GM10266 (cell line): ENCODE measurements around the gene MOV10L1.

Source experiments
- DNase-seq: peaks from one replicate; pipeline ENCODE4 v3.0.0; 2012; ENCODE audit errors: extremely low spot score
- TF ChIP-seq, protein P1 (sequence below): IDR thresholded peaks from 2 replicates; pipeline ENCODE4 v1.5.1; 2012; ENCODE audit warnings: mild to moderate bottlenecking, low read depth; ENCODE audit not compliant: control insufficient read depth, insufficient read depth; ENCODE audit errors: missing control alignments

The MOV10L1 gene

GRCh38 chr22:50068096-50068495 is 21.7 kb upstream of the MOV10L1 start:
- no peak for DNase-seq
- TF ChIP-seq, protein P1, sequence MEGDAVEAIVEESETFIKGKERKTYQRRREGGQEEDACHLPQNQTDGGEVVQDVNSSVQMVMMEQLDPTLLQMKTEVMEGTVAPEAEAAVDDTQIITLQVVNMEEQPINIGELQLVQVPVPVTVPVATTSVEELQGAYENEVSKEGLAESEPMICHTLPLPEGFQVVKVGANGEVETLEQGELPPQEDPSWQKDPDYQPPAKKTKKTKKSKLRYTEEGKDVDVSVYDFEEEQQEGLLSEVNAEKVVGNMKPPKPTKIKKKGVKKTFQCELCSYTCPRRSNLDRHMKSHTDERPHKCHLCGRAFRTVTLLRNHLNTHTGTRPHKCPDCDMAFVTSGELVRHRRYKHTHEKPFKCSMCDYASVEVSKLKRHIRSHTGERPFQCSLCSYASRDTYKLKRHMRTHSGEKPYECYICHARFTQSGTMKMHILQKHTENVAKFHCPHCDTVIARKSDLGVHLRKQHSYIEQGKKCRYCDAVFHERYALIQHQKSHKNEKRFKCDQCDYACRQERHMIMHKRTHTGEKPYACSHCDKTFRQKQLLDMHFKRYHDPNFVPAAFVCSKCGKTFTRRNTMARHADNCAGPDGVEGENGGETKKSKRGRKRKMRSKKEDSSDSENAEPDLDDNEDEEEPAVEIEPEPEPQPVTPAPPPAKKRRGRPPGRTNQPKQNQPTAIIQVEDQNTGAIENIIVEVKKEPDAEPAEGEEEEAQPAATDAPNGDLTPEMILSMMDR: no peak

- no peak for DNase-seq
- TF ChIP-seq, protein P1: no peak
Measured at GRCh38 chr22:50070366-50070765, 19.4 kb upstream of the MOV10L1 start.

GRCh38 chr22:50071432-50072166 is 18.2 kb upstream of the MOV10L1 start:
- no peak for DNase-seq
- TF ChIP-seq, protein P1: no peak

DNA sequence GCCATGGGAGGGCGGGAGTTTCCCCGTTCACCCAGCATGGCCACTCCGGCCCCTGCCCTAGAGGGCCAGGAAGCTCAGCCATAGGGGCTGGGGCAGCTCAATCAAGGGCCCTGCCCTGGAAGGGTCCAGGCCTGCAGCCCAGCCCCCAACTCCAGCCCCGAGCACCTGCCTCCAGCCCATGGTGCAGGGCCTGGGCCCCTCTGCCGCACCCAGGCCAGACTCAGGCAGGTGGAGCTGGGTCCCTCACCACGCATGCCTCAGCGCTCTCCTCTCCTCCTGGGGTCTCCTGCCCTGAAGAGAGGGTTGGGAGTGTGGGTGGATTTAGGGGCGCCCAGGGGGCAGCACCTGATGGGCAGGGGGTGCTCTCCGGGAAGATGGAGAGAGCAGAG is 17.6 kb upstream of the MOV10L1 start:
- TF ChIP-seq, protein P1: no peak

GRCh38 chr22:50072714-50073538 is 16.9 kb upstream of the MOV10L1 start:
- TF ChIP-seq, protein P1: no peak

More for the DNA sequence above, 17.6 kb upstream of the MOV10L1 start:
- no peak for DNase-seq

GRCh38 chr22:50074056-50074455 is 15.8 kb upstream of the MOV10L1 start:
- TF ChIP-seq, protein P1: no peak

More at GRCh38 chr22:50072714-50073538, 16.9 kb upstream of the MOV10L1 start:
- no peak for DNase-seq

More at GRCh38 chr22:50074056-50074455, 15.8 kb upstream of the MOV10L1 start:
- DNase-seq: no peak
